Mesendoderm (in vitro differentiated cells): Measurements from ENCODE around the gene OR8G5.

Source experiments
- DNase-seq: peaks from one replicate; pipeline ENCODE4 v3.0.0; 2013
- H2AK5ac ChIP-seq: 2 replicates; pipeline ENCODE4 v1.6.1; 2013; ENCODE audit warnings: low read length, inconsistent platforms
- H2BK120ac ChIP-seq: 2 replicates; pipeline ENCODE4 v1.6.1; 2013; ENCODE audit warnings: low read depth, mild to moderate bottlenecking, low read length, moderate library complexity, mixed read lengths
- H2BK15ac ChIP-seq: replicated peaks from 2 replicates; pipeline ENCODE4 v1.6.1; 2013; ENCODE audit warnings: low read depth, mild to moderate bottlenecking, moderate library complexity
- H2BK5ac ChIP-seq: 2 replicates; pipeline ENCODE4 v1.6.1; 2013; ENCODE audit warnings: low read length, inconsistent platforms
- H3K18ac ChIP-seq: 2 replicates; pipeline ENCODE4 v1.6.1; 2013; ENCODE audit warnings: mild to moderate bottlenecking, low read length, mixed read lengths
- H3K23ac ChIP-seq: one replicate; pipeline ENCODE4 v1.6.1; 2013; ENCODE audit warnings: low read length
- H3K27ac ChIP-seq: 2 replicates; pipeline ENCODE4 v1.5.1; 2013; ENCODE audit warnings: low read depth, mild to moderate bottlenecking, inconsistent platforms, low read length, moderate library complexity
- H3K27me3 ChIP-seq: 2 replicates; pipeline ENCODE4 v1.6.1; 2013; ENCODE audit warnings: low read length, control low read depth, mild to moderate bottlenecking, inconsistent platforms; ENCODE audit not compliant: insufficient read depth, poor library complexity
- H3K36me3 ChIP-seq: 2 replicates; pipeline ENCODE4 v1.6.1; 2013; ENCODE audit warnings: low read length, inconsistent platforms; ENCODE audit not compliant: control insufficient read depth, insufficient read depth
- H3K4ac ChIP-seq: one replicate; pipeline ENCODE4 v1.6.1; 2013; ENCODE audit warnings: low read depth, mild to moderate bottlenecking, low read length, moderate library complexity
- H3K4me1 ChIP-seq: 2 replicates; pipeline ENCODE4 v1.6.1; 2013; ENCODE audit warnings: low read depth, low read length, inconsistent platforms; ENCODE audit not compliant: control insufficient read depth
- H3K4me2 ChIP-seq: 2 replicates; pipeline ENCODE4 v1.6.1; 2013; ENCODE audit warnings: low read length
- H3K4me3 ChIP-seq: 2 replicates; pipeline ENCODE4 v1.5.1; 2013; ENCODE audit warnings: mild to moderate bottlenecking, low read length
- H3K56ac ChIP-seq: one replicate; pipeline ENCODE4 v1.6.1; 2013; ENCODE audit warnings: low read length
- H3K79me1 ChIP-seq: 2 replicates; pipeline ENCODE4 v1.6.1; 2013; ENCODE audit warnings: low read length, inconsistent platforms
- H3K79me2 ChIP-seq: 2 replicates; pipeline ENCODE4 v1.6.1; 2013; ENCODE audit warnings: mild to moderate bottlenecking, low read length; ENCODE audit not compliant: control insufficient read depth, insufficient read depth
- H3K9ac ChIP-seq: 2 replicates; pipeline ENCODE4 v1.6.1; 2013; ENCODE audit warnings: low read length, inconsistent platforms
- H4K5ac ChIP-seq: one replicate; pipeline ENCODE4 v1.6.1; 2013; ENCODE audit warnings: low read length
- H4K8ac ChIP-seq: one replicate; pipeline ENCODE4 v1.6.1; 2013; ENCODE audit warnings: low read depth, mild to moderate bottlenecking, control low read depth, low read length, moderate library complexity
- WGBS: extraction: QIAGEN DNeasy Blood & Tissue Kit; methylation state at CpG from one replicate; pipeline ENCODE4 v1.1.7; 2013; ENCODE audit warnings: low lambda C conversion rate, missing lambda C conversion rate; ENCODE audit not compliant: insufficient coverage; ENCODE audit errors: extremely low coverage; 5-methylcytosine and 5-hydroxymethylcytosine counted together

The OR8G5 gene

DNA sequence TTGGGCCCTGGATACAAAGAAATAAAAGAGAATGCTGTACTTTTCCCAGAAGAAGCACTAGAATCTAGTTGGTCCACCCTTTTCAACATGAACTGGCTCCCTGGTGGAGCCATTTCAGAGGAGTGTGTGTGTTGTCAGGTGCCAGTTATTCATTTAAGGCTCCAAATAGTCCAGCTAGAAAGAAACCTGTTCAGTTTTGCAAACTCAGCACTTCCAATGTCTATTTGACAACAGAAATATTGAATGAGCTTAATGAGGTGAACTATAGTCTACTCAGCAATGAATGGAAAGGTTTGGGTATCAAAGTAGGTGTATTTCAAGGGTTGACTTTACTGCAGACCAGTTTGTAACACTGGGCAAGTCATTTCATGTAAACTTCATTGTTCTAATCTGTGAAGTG is 55.5 kb downstream of the OR8G5 start:
- no peak overlapping the region for H3K27ac ChIP-seq
- H3K79me2 ChIP-seq: no peaks in the 10 kb centered on the region
- no peak overlapping the region for H2BK120ac ChIP-seq
- H2BK15ac ChIP-seq: no peak overlapping the region
- no peak overlapping the region for H2AK5ac ChIP-seq
- H3K79me1 ChIP-seq: no peaks in the 10 kb centered on the region
- no peaks in the 10 kb centered on the region for H3K36me3 ChIP-seq
- no peak overlapping the region for H3K18ac ChIP-seq
- H3K4ac ChIP-seq: no peak overlapping the region
- DNase-seq: no peak
- H3K4me3 ChIP-seq: no peak overlapping the region
- no peak overlapping the region for H2BK5ac ChIP-seq
- no peaks in the 10 kb centered on the region for H3K4me1 ChIP-seq
- H3K27me3 ChIP-seq: no peaks in the 10 kb centered on the region
- no peak overlapping the region for H3K23ac ChIP-seq
- no peak overlapping the region for H3K4me2 ChIP-seq
- no peak overlapping the region for H4K8ac ChIP-seq
- H4K5ac ChIP-seq: no peak overlapping the region
- no peak overlapping the region for H3K56ac ChIP-seq
- no peak overlapping the region for H3K9ac ChIP-seq

DNA sequence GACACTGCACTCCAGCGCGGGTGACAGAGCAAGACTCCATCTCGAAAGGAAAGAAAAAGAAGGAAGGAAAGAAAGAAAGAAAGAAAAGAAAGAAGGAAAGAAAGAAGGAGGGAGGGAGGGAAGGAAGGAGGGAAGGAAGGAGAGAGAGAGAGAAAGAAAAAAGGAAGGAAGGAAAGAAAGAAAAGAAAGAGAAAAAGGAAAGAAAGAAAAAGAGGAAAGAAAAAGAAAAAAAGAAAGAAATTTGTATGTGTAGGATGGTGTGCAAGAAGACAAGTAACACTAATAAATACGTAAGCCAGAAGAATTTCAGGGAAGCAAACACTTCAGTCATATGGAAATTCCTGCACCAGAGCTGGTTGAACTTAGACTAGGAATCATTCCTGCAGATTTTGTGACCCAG is 57.0 kb downstream of the OR8G5 start:
- H3K9ac ChIP-seq: no peak overlapping the region
- no peak overlapping the region for H3K4me3 ChIP-seq
- DNase-seq: no peak
- no peak overlapping the region for H2AK5ac ChIP-seq
- no peaks in the 10 kb centered on the region for H3K79me2 ChIP-seq
- no peak overlapping the region for H3K18ac ChIP-seq
- no peaks in the 10 kb centered on the region for H3K27me3 ChIP-seq
- H2BK15ac ChIP-seq: no peak overlapping the region
- H3K23ac ChIP-seq: no peak overlapping the region
- H3K4me2 ChIP-seq: no peak overlapping the region
- H2BK120ac ChIP-seq: no peak overlapping the region
- no peak overlapping the region for H4K8ac ChIP-seq
- H2BK5ac ChIP-seq: no peak overlapping the region
- no peaks in the 10 kb centered on the region for H3K36me3 ChIP-seq
- H4K5ac ChIP-seq: no peak overlapping the region
- 100% methylated on average over 1 of the region's 4 CpGs for WGBS
- H3K27ac ChIP-seq: no peak overlapping the region
- H3K79me1 ChIP-seq: no peaks in the 10 kb centered on the region
- H3K4ac ChIP-seq: no peak overlapping the region
- no peak overlapping the region for H3K56ac ChIP-seq
- H3K4me1 ChIP-seq: no peaks in the 10 kb centered on the region

DNA sequence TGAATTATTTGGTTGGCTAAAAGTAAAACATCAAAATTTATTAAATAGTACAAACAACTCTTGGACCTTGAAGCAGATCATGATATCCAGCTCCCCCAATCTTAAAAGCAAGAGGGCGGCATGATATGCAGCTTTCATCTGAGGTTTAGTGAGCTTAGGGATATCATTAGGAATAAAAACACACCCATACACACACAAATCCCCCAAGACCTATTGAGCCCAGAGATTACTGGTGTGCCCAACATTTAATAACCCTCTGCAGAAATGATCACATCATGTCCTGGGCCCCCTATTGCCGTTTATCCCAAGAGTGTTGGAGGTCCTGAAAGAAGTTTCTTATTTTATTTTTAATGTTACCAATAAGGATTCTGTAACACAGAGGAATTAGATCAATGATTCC is 57.7 kb downstream of the OR8G5 start, which contains the start of gene OR8D1:
Gene OR8D1, minus strand, starts transcription at position 101 of the 400 bp plus-strand sequence. CDS start 3,183 bp downstream, outside the sequence.
- Histone ChIP-seq H2AK5ac (no peak within 1 kb of the TSS), H3K4ac (no peak within 1 kb of the TSS), H3K4me1 (no peaks in the 10 kb centered on the region), H3K23ac (no peak within 1 kb of the TSS), H3K56ac (no peak within 1 kb of the TSS), H4K8ac (no peak within 1 kb of the TSS), H3K27me3 (no peaks in the 10 kb centered on the region), H3K36me3 (no peaks in the 10 kb centered on the region), H3K4me2 (no peak within 1 kb of the TSS), H2BK15ac (no peak within 1 kb of the TSS), H3K18ac (no peak within 1 kb of the TSS), H3K27ac (no peak within 1 kb of the TSS), H3K4me3 (no peak within 1 kb of the TSS), H3K79me2 (no peaks in the 10 kb centered on the region), H3K9ac (no peak within 1 kb of the TSS), H3K79me1 (no peaks in the 10 kb centered on the region), H2BK5ac (no peak within 1 kb of the TSS), H4K5ac (no peak within 1 kb of the TSS), H2BK120ac (no peak within 1 kb of the TSS)
- DNase-seq: no peak
- no CpG with 5 or more reads among the region's 2 CpGs for WGBS

DNA sequence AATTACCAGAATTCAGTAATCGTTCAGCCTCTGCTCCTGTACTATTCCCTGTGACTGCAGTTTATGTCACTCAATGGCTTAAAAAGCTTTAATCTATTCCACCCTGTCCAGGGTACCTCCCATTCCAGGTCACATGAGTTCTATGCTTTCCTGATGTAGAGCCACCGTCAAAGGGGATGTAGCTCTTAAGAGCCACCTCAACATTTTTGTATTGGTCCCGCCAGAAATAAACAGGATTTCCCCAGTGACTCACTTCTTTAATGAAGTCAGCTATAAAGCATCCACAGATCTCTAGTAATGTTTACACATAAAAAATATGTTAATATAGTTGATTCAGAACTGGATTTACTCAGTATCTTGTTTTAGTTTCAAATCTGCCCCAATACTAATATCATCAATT is 58.9 kb downstream of the OR8G5 start:
- Histone ChIP-seq H3K4me2 (no peak overlapping the region), H2AK5ac (no peak overlapping the region), H3K27me3 (no peaks in the 10 kb centered on the region), H3K4ac (no peak overlapping the region), H3K79me1 (no peaks in the 10 kb centered on the region), H3K56ac (no peak overlapping the region), H3K79me2 (no peaks in the 10 kb centered on the region), H3K4me3 (no peak overlapping the region), H2BK120ac (no peak overlapping the region), H2BK15ac (no peak overlapping the region), H3K27ac (no peak overlapping the region), H4K8ac (no peak overlapping the region), H4K5ac (no peak overlapping the region), H3K4me1 (no peaks in the 10 kb centered on the region), H3K23ac (no peak overlapping the region), H3K9ac (no peak overlapping the region), H2BK5ac (no peak overlapping the region), H3K36me3 (no peaks in the 10 kb centered on the region), H3K18ac (no peak overlapping the region)
- no CpG with 5 or more reads among the region's 3 CpGs for WGBS
- no peak for DNase-seq
